Stomach (tissue), 4 donors: ENCODE measurements around the gene HEATR3.

Source experiments
- POLR2A ChIP-seq, 4 donors: fragments of 450-650 bp; IDR thresholded peaks; one replicate each; pipeline ENCODE4 v1.6.1; 2016; ENCODE audit warnings: antibody characterized with exemption in 4 of 4, control low read depth in 2 of 4, mild to moderate bottlenecking in 1 of 4, moderate library complexity in 1 of 4
- POLR2AphosphoS5 ChIP-seq, 3 donors: sonication (generic); formaldehyde crosslinking; IDR thresholded peaks; one replicate each; pipeline ENCODE4 v1.6.1; 2016; ENCODE audit warnings: antibody characterized with exemption in 3 of 3
- TF ChIP-seq, protein P1 (sequence below), 7 experiments: fragments of 450-650 bp in 4 of 7; fragments of 200-600 bp in 3 of 7; sonication (generic) in 3 of 7; IDR thresholded peaks; one replicate each; pipeline ENCODE4 v1.5.1; 2016 to 2019; ENCODE audit warnings: antibody characterized with exemption in 7 of 7, control low read depth in 2 of 7, mild to moderate bottlenecking in 1 of 7

DNA sequence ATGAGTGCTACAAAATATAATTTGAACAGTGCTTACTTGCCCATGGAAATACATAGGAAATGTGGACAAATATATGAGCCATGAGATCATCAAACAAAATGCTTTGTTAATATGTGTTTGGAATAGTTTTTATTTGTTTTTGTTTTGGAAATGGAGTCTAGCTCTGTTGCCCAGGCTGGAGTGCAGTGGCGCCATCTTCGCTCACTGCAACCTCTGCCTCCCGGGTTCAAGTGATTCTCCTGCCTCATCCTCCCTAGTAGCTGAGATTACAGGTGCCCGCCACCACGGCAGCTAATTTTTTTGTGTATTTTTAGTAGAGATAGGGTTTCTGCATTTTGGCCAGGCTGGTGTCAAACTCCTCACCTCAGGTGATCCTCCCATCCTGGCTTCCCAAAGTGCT, 37.9 kb upstream of the HEATR3 start:
- TF ChIP-seq, protein P1, sequence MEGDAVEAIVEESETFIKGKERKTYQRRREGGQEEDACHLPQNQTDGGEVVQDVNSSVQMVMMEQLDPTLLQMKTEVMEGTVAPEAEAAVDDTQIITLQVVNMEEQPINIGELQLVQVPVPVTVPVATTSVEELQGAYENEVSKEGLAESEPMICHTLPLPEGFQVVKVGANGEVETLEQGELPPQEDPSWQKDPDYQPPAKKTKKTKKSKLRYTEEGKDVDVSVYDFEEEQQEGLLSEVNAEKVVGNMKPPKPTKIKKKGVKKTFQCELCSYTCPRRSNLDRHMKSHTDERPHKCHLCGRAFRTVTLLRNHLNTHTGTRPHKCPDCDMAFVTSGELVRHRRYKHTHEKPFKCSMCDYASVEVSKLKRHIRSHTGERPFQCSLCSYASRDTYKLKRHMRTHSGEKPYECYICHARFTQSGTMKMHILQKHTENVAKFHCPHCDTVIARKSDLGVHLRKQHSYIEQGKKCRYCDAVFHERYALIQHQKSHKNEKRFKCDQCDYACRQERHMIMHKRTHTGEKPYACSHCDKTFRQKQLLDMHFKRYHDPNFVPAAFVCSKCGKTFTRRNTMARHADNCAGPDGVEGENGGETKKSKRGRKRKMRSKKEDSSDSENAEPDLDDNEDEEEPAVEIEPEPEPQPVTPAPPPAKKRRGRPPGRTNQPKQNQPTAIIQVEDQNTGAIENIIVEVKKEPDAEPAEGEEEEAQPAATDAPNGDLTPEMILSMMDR (IDR thresholded peaks at IDR 0.05) = no peak
- TF ChIP-seq POLR2A (IDR thresholded peaks at IDR 0.05) (no peak), POLR2AphosphoS5 (IDR thresholded peaks at IDR 0.05) (no peak)
